Thyroid gland (tissue), 4 donors: ENCODE results near the gene ARL8A.

Experiments used
- CTCF ChIP-seq, 6 experiments: fragments of 200-600 bp in 3 of 6; fragments of 450-650 bp in 3 of 6; sonication (generic) in 3 of 6; IDR thresholded peaks; one replicate each; pipeline ENCODE4 v1.5.1; 2016 to 2019; ENCODE audit warnings: antibody characterized with exemption in 6 of 6, mild to moderate bottlenecking in 2 of 6, inconsistent platforms in 1 of 6, moderate library complexity in 1 of 6
- POLR2A ChIP-seq, 2 donors: fragments of 450-650 bp; IDR thresholded peaks; one replicate each; pipeline ENCODE4 v1.6.1; 2017; ENCODE audit warnings: antibody characterized with exemption in 2 of 2, mild to moderate bottlenecking in 2 of 2, moderate library complexity in 1 of 2

DNA sequence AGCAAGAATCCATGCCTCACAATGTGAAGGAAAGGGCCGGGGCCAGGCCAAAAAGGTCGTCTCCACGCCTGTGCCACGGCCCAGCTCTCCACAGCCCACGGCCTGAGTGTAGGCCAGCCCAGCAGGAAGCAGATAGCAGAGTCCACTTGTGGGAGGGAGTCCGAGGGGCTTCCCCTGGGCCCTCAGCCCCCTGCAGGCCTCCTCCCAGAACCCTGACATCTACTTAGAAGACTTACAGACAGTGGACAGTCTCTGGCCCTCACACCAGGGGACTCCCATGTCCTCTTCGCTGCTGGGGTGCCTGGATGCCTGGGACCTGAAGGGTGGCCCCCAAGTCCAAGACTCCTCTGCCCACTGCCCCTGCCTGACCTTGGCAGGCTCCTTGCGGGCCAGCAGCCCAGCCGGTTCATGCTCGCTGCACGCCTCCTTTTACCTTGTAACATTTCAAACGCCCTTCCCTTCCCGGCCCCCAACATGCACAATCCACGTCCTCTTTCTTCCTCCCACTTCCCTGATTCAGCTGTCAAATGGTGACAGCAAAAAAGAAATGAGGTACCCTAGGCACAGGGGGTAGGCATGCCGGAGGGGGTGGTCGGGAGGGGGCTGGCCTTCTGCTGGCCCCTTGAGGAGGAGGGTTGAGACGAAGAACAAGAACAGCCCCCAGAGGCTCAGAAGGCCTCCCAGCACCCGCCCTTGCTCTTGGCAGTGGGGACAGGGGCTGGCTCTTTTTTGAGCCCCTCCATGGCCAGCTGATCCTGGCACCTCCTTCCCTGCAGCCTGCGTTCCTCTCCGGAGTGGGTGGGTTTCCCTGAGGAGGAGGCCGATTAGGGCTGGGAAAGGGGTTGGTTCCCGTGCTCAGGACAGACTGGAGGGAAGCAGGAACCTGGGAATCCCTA is 16.9 kb upstream of the ARL8A start:
- TF ChIP-seq CTCF (IDR thresholded peaks at IDR 0.05) (no peak), POLR2A (IDR thresholded peaks at IDR 0.05) (no peak)
